K562 (cell line): Measurements from ENCODE around the gene BCHE. TPM values are rescaled to one million over a fixed set of nuclear protein-coding genes. Genes with fewer than 3 reads are reported as not detected.

Experiments
- MAFF ChIP-seq: IDR thresholded peaks from 2 replicates; pipeline ENCODE4 v1.6.1; 2012; ENCODE audit warnings: low read length, improper control_type of control experiment
- NKRF ChIP-seq: fragments of 450-650 bp; IDR thresholded peaks from 2 replicates; pipeline ENCODE4 v1.6.1; 2016; ENCODE audit warnings: borderline replicate concordance
- NRF1 ChIP-seq, 2 experiments: fragments of 450-650 bp; IDR thresholded peaks in 1 of 2; conservative IDR thresholded peaks in 1 of 2; 2 replicates each; pipeline ENCODE4 v1.6.1; 2014; ENCODE audit warnings: mild to moderate bottlenecking in 2 of 2
- PBX2 ChIP-seq, 2 experiments: IDR thresholded peaks in 1 of 2; conservative IDR thresholded peaks in 1 of 2; 2 replicates each; pipeline ENCODE4 v1.6.1; 2016; ENCODE audit warnings: low read depth in 2 of 2, mild to moderate bottlenecking in 1 of 2, missing compliant biosample characterization in 1 of 2, missing genetic modification characterization in 1 of 2, moderate library complexity in 1 of 2
- PRPF4 ChIP-seq: fragments of 200-400 bp; formaldehyde crosslinking; IDR thresholded peaks from one replicate; pipeline ENCODE4 v1.6.1; 2017; ENCODE audit warnings: low read length, low read depth, mild to moderate bottlenecking; ENCODE audit not compliant: insufficient read depth, poor library complexity, severe bottlenecking
- TSC22D4 ChIP-seq: fragments of 450-650 bp; IDR thresholded peaks from 2 replicates; pipeline ENCODE4 v1.6.1; 2016; ENCODE audit warnings: missing genetic modification characterization, missing biosample characterization, control low read depth
- XRCC5 ChIP-seq: fragments of 200-400 bp; formaldehyde crosslinking; IDR thresholded peaks from 2 replicates; pipeline ENCODE4 v1.6.1; 2017; ENCODE audit warnings: low read depth, mild to moderate bottlenecking, low read length
- polyA plus RNA-seq, 8 experiments: library from polyadenylated mRNA; depleted of rRNA in 4 of 8; stranded (reverse) in 5 of 8; unstranded in 3 of 8; fragments of >200 nt; fragmentation: Nextera tagmentation in 2 of 8; fragmentation: Illumina TruSeq in 1 of 8; extraction: Ambion mirVana in 2 of 8; extraction: Trizol in 1 of 8; gene quantifications; 2 replicates each; pipeline versions ENCODE4 v1.2.1 to v1.2.3, GENCODE V29; 2011 to 2014; ENCODE audit warnings: inconsistent platforms in 1 of 8, missing spikeins in 1 of 8
- total RNA-seq, 7 experiments: library from RNA; depleted of rRNA in 6 of 7; stranded (reverse); fragments of >200 nt in 6 of 7; fragmentation: Illumina TruSeq in 2 of 7; extraction: Trizol in 2 of 7; gene quantifications; 2 replicates each; pipeline versions ENCODE4 v1.2.1 to v1.2.3, GENCODE V29; 2011 to 2021; ENCODE audit warnings: low replicate concordance in 1 of 7
- TF ChIP-seq, protein P1 (sequence below): sonication (generic); formaldehyde crosslinking; IDR thresholded peaks from 2 replicates; pipeline ENCODE4 v1.8.0; 2022; ENCODE audit warnings: mild to moderate bottlenecking, missing genetic modification reagents
- TF ChIP-seq, protein P2 (sequence below): sonication (generic); formaldehyde crosslinking; IDR thresholded peaks from 2 replicates; pipeline ENCODE4 v1.9.0; 2022; ENCODE audit warnings: mild to moderate bottlenecking, missing genetic modification reagents

BCHE gene
- total and polyA plus RNA-seq, 9 of the 15 experiments (the other 6 are each of a cell fraction or from before 2014, with no cell fraction given), result 0.09 to 0.24 (median 0.12) TPM; not detected in 2

- TF ChIP-seq PBX2 (CRISPR knock-in tag; IDR thresholded peaks at IDR 0.05; ENCODE audit: low read depth), result no peak
- no peak for TF ChIP-seq PBX2 (tag; conservative IDR thresholded peaks at IDR 0.05; ENCODE audit: low read depth)
- no peak for TF ChIP-seq TSC22D4 (tag)
- no peak for TF ChIP-seq XRCC5
- no peak for TF ChIP-seq MAFF
- no peak for TF ChIP-seq NRF1 (conservative IDR thresholded peaks at IDR 0.05 in 1 of 2, IDR thresholded peaks at IDR 0.05 in 1 of 2)
- TF ChIP-seq, protein P1, sequence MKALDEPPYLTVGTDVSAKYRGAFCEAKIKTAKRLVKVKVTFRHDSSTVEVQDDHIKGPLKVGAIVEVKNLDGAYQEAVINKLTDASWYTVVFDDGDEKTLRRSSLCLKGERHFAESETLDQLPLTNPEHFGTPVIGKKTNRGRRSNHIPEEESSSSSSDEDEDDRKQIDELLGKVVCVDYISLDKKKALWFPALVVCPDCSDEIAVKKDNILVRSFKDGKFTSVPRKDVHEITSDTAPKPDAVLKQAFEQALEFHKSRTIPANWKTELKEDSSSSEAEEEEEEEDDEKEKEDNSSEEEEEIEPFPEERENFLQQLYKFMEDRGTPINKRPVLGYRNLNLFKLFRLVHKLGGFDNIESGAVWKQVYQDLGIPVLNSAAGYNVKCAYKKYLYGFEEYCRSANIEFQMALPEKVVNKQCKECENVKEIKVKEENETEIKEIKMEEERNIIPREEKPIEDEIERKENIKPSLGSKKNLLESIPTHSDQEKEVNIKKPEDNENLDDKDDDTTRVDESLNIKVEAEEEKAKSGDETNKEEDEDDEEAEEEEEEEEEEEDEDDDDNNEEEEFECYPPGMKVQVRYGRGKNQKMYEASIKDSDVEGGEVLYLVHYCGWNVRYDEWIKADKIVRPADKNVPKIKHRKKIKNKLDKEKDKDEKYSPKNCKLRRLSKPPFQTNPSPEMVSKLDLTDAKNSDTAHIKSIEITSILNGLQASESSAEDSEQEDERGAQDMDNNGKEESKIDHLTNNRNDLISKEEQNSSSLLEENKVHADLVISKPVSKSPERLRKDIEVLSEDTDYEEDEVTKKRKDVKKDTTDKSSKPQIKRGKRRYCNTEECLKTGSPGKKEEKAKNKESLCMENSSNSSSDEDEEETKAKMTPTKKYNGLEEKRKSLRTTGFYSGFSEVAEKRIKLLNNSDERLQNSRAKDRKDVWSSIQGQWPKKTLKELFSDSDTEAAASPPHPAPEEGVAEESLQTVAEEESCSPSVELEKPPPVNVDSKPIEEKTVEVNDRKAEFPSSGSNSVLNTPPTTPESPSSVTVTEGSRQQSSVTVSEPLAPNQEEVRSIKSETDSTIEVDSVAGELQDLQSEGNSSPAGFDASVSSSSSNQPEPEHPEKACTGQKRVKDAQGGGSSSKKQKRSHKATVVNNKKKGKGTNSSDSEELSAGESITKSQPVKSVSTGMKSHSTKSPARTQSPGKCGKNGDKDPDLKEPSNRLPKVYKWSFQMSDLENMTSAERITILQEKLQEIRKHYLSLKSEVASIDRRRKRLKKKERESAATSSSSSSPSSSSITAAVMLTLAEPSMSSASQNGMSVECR (CRISPR knock-in tag), result no peak
- TF ChIP-seq PRPF4, result no peak
- TF ChIP-seq, protein P2, sequence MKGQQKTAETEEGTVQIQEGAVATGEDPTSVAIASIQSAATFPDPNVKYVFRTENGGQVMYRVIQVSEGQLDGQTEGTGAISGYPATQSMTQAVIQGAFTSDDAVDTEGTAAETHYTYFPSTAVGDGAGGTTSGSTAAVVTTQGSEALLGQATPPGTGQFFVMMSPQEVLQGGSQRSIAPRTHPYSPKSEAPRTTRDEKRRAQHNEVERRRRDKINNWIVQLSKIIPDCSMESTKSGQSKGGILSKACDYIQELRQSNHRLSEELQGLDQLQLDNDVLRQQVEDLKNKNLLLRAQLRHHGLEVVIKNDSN (CRISPR knock-in tag), result no peak
- no peak for TF ChIP-seq NKRF
- TF ChIP-seq, all 486 proteins: peak for 0
These were observed 87.4 kb downstream of the BCHE start (continued) for GRCh38 chr3:165749821-165750220.
